GM23338 (cell line): ENCODE measurements around the gene ABI3. TPM values are rescaled to one million over a fixed set of nuclear protein-coding genes. Genes with fewer than 3 reads are reported as not detected.

Source experiments
- ATAC-seq: fragments of 200-7000 bp; cut with Tn5 transposase; 3 replicates; pipeline ENCODE4 v1.9.1; 2020
- DNase-seq: peaks from one replicate; pipeline ENCODE4 v3.0.0-alpha.2; 2015; ENCODE audit warnings: low spot score
- H2AFZ ChIP-seq: fragments of 200-600 bp; sonication (generic); 2 replicates; pipeline ENCODE4 v1.8.0; 2016; ENCODE audit warnings: antibody characterized with exemption, mild to moderate bottlenecking, moderate library complexity
- H3F3A ChIP-seq: fragments of 200-600 bp; sonication (generic); replicated peaks from 2 replicates; pipeline ENCODE4 v1.8.0; 2017; ENCODE audit warnings: antibody characterized with exemption, mixed run types, low read depth
- H3K27ac ChIP-seq: fragments of 200-600 bp; sonication (generic); 2 replicates; pipeline ENCODE4 v1.6.1; 2016; ENCODE audit warnings: low read depth
- H3K27me3 ChIP-seq: fragments of 200-600 bp; sonication (generic); 2 replicates; pipeline ENCODE4 v1.8.0; 2016; ENCODE audit warnings: mild to moderate bottlenecking, mixed run types, moderate library complexity; ENCODE audit not compliant: insufficient read depth
- H3K36me3 ChIP-seq: fragments of 200-600 bp; sonication (generic); 2 replicates; pipeline ENCODE4 v1.8.0; 2016; ENCODE audit warnings: mild to moderate bottlenecking; ENCODE audit not compliant: insufficient read depth
- H3K4me1 ChIP-seq: fragments of 200-600 bp; sonication (generic); 2 replicates; pipeline ENCODE4 v1.8.0; 2016; ENCODE audit warnings: mild to moderate bottlenecking, moderate library complexity; ENCODE audit not compliant: insufficient read depth
- H3K4me2 ChIP-seq: fragments of 200-600 bp; sonication (generic); 2 replicates; pipeline ENCODE4 v1.7.1; 2017; ENCODE audit warnings: mixed run types
- H3K4me3 ChIP-seq: fragments of 200-600 bp; sonication (generic); 2 replicates; pipeline ENCODE4 v1.6.1; 2016; ENCODE audit warnings: mixed run types
- H3K79me2 ChIP-seq: fragments of 200-600 bp; sonication (generic); replicated peaks from 2 replicates; pipeline ENCODE4 v1.8.0; 2017; ENCODE audit warnings: mild to moderate bottlenecking; ENCODE audit not compliant: insufficient read depth
- H3K9me2 ChIP-seq: fragments of 200-600 bp; sonication (generic); 2 replicates; pipeline ENCODE4 v1.8.0; 2017; ENCODE audit not compliant: insufficient read depth
- H4K20me1 ChIP-seq: fragments of 200-600 bp; sonication (generic); replicated peaks from 2 replicates; pipeline ENCODE4 v1.8.0; 2017; ENCODE audit warnings: mild to moderate bottlenecking; ENCODE audit not compliant: insufficient read depth
- H3K27ac Mint-ChIP-seq: 2 replicates; pipeline ENCODE4 v1.8.0; 2020; ENCODE audit warnings: inconsistent platforms, mild to moderate bottlenecking, moderate library complexity, mixed read lengths
- H3K27me3 Mint-ChIP-seq: 3 replicates; pipeline ENCODE4 v1.8.0; 2022; ENCODE audit warnings: low read depth, mild to moderate bottlenecking, moderate library complexity, mixed read lengths, inconsistent platforms; ENCODE audit not compliant: insufficient read depth, poor library complexity
- H3K36me3 Mint-ChIP-seq: 3 replicates; pipeline ENCODE4 v1.8.0; 2021; ENCODE audit warnings: low read depth, mild to moderate bottlenecking, inconsistent platforms, moderate library complexity, mixed read lengths
- H3K4me1 Mint-ChIP-seq: 3 replicates; pipeline ENCODE4 v1.8.0; 2020; ENCODE audit warnings: mild to moderate bottlenecking, inconsistent platforms, mixed read lengths
- H3K4me3 Mint-ChIP-seq: 3 replicates; pipeline ENCODE4 v1.8.0; 2021; ENCODE audit warnings: moderate library complexity, mild to moderate bottlenecking, inconsistent platforms, mixed read lengths
- H3K9me3 Mint-ChIP-seq: 3 replicates; pipeline ENCODE4 v1.8.0; 2020; ENCODE audit warnings: moderate library complexity, mild to moderate bottlenecking, inconsistent platforms, mixed read lengths
- EZH2 ChIP-seq: fragments of 200-600 bp; sonication (generic); IDR thresholded peaks from one replicate; pipeline ENCODE4 v1.8.0; 2017; ENCODE audit warnings: antibody characterized with exemption, mild to moderate bottlenecking, low read depth; ENCODE audit not compliant: unreplicated experiment
- EZH2phosphoT487 ChIP-seq: fragments of 200-600 bp; sonication (generic); IDR thresholded peaks from one replicate; pipeline ENCODE4 v1.8.1; 2018; ENCODE audit warnings: antibody characterized with exemption; ENCODE audit not compliant: unreplicated experiment
- NANOG ChIP-seq: IDR thresholded peaks from 2 replicates; pipeline ENCODE4 v1.6.1; 2016; ENCODE audit warnings: antibody characterized with exemption, borderline replicate concordance
- POLR2AphosphoS5 ChIP-seq: IDR thresholded peaks from 2 replicates; pipeline ENCODE4 v1.6.1; 2016; ENCODE audit warnings: antibody characterized with exemption, low read depth
- STAT1 ChIP-seq: IDR thresholded peaks from one replicate; pipeline ENCODE4 v1.6.1; 2016; ENCODE audit warnings: antibody characterized with exemption; ENCODE audit not compliant: unreplicated experiment
- polyA plus RNA-seq: library from polyadenylated mRNA; unstranded; fragments of >200 nt; fragmentation: Nextera tagmentation; extraction: Ambion mirVana; gene quantifications from 2 replicates; pipeline ENCODE4 v1.2.1, GENCODE V29; 2016
- total RNA-seq: library from RNA; depleted of rRNA; stranded (reverse); fragments of >200 nt; shearing (Covaris generic); gene quantifications from 2 replicates; pipeline ENCODE4 v1.2.3, GENCODE V29; 2014
- TF ChIP-seq, protein P1 (sequence below), 2 experiments: fragments of 200-600 bp in 1 of 2; sonication (generic) in 1 of 2; conservative IDR thresholded peaks; 2 replicates each; pipeline versions ENCODE4 v1.5.1 to v1.6.1; 2016 to 2017; ENCODE audit warnings: antibody characterized with exemption in 2 of 2, low read depth in 2 of 2, mild to moderate bottlenecking in 2 of 2, moderate library complexity in 1 of 2
- TF ChIP-seq, protein P2 (sequence below): IDR thresholded peaks from 2 replicates; pipeline ENCODE4 v1.6.1; 2016; ENCODE audit warnings: antibody characterized with exemption
- TF ChIP-seq, protein P3 (sequence below): IDR thresholded peaks from one replicate; pipeline ENCODE4 v1.6.1; 2018; ENCODE audit warnings: antibody characterized with exemption; ENCODE audit not compliant: unreplicated experiment
- TF ChIP-seq, protein P4 (sequence below): fragments of 250-450 bp; sonication (Bioruptor Pico); IDR thresholded peaks from 2 replicates; pipeline ENCODE4 v1.5.0; 2020; ENCODE audit warnings: mild to moderate bottlenecking, moderate library complexity

Gene ABI3
- total and polyA plus RNA-seq, 2 experiments from 2014 or later: 1.8 to 3.0 TPM

- H3K4me3 ChIP-seq: no peak overlapping the region
- Mint-ChIP-seq H3K27me3 (peaks cover 29% of the 10 kb centered on the region), H3K4me3 (peak overlapping the region; percentile 67), H3K27ac (no peak overlapping the region), H3K36me3 (peaks cover 11% of the 10 kb centered on the region; the same call in 2 of the 3 replicates), H3K4me1 (peaks cover 12% of the 10 kb centered on the region; the same call in 2 of the 3 replicates), H3K9me3 (peaks cover 16% of the 10 kb centered on the region)
- ATAC-seq: no peak
- H2AFZ ChIP-seq: no peak overlapping the region
- H3K4me1 ChIP-seq: peaks cover 9% of the 10 kb centered on the region; the same call in 1 of the 2 replicates
- H3K27me3 ChIP-seq: no peaks in the 10 kb centered on the region
- no peak overlapping the region for H3K27ac ChIP-seq
- H3F3A ChIP-seq: peaks cover 5% of the 10 kb centered on the region; the same call in 1 of the 2 replicates
- DNase-seq: no peak
- H3K9me2 ChIP-seq: no peaks in the 10 kb centered on the region
- TF ChIP-seq STAT1: no peak
- TF ChIP-seq EZH2phosphoT487: no peak
- no peak for TF ChIP-seq NANOG
- TF ChIP-seq, protein P1, sequence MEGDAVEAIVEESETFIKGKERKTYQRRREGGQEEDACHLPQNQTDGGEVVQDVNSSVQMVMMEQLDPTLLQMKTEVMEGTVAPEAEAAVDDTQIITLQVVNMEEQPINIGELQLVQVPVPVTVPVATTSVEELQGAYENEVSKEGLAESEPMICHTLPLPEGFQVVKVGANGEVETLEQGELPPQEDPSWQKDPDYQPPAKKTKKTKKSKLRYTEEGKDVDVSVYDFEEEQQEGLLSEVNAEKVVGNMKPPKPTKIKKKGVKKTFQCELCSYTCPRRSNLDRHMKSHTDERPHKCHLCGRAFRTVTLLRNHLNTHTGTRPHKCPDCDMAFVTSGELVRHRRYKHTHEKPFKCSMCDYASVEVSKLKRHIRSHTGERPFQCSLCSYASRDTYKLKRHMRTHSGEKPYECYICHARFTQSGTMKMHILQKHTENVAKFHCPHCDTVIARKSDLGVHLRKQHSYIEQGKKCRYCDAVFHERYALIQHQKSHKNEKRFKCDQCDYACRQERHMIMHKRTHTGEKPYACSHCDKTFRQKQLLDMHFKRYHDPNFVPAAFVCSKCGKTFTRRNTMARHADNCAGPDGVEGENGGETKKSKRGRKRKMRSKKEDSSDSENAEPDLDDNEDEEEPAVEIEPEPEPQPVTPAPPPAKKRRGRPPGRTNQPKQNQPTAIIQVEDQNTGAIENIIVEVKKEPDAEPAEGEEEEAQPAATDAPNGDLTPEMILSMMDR (conservative IDR thresholded peaks at IDR 0.05; ENCODE audit: low read depth in 2 of 2): no peak
- TF ChIP-seq, protein P2, sequence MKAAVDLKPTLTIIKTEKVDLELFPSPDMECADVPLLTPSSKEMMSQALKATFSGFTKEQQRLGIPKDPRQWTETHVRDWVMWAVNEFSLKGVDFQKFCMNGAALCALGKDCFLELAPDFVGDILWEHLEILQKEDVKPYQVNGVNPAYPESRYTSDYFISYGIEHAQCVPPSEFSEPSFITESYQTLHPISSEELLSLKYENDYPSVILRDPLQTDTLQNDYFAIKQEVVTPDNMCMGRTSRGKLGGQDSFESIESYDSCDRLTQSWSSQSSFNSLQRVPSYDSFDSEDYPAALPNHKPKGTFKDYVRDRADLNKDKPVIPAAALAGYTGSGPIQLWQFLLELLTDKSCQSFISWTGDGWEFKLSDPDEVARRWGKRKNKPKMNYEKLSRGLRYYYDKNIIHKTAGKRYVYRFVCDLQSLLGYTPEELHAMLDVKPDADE: no peak
- no peak for TF ChIP-seq POLR2AphosphoS5
- TF ChIP-seq, protein P3, sequence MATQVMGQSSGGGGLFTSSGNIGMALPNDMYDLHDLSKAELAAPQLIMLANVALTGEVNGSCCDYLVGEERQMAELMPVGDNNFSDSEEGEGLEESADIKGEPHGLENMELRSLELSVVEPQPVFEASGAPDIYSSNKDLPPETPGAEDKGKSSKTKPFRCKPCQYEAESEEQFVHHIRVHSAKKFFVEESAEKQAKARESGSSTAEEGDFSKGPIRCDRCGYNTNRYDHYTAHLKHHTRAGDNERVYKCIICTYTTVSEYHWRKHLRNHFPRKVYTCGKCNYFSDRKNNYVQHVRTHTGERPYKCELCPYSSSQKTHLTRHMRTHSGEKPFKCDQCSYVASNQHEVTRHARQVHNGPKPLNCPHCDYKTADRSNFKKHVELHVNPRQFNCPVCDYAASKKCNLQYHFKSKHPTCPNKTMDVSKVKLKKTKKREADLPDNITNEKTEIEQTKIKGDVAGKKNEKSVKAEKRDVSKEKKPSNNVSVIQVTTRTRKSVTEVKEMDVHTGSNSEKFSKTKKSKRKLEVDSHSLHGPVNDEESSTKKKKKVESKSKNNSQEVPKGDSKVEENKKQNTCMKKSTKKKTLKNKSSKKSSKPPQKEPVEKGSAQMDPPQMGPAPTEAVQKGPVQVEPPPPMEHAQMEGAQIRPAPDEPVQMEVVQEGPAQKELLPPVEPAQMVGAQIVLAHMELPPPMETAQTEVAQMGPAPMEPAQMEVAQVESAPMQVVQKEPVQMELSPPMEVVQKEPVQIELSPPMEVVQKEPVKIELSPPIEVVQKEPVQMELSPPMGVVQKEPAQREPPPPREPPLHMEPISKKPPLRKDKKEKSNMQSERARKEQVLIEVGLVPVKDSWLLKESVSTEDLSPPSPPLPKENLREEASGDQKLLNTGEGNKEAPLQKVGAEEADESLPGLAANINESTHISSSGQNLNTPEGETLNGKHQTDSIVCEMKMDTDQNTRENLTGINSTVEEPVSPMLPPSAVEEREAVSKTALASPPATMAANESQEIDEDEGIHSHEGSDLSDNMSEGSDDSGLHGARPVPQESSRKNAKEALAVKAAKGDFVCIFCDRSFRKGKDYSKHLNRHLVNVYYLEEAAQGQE: no peak
- H3K36me3 ChIP-seq: no peaks in the 10 kb centered on the region
- no peaks in the 10 kb centered on the region for H3K79me2 ChIP-seq
- no peaks in the 10 kb centered on the region for H4K20me1 ChIP-seq
- H3K4me2 ChIP-seq: no peak overlapping the region
Observed at GRCh38 chr17:49190932-49191331, 19.6 kb upstream of the ABI3 start.

DNA sequence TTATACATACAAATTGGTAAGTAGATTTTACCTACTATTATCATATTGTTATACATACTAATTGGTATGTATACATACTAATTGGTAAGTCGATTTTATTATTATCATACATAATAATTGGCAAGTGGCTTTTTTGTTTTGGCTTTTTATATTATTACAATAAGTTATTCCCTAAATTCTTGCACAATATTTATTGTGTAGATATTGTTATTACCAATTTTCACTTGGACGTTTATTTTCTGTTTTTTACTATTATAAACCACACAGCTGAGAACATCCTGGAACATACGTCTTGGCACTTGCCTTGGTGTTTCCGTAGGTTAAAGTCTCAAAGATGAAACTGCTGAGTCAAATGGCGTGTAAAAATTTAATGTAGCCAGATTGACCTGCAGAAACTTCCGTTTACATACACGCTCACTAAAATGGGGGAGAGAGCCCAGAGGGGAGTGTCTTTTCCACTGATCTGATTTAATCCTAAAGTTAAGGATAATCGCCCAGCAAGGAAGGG, 19.0 kb upstream of the ABI3 start:
- Histone ChIP-seq H3K27ac (peak overlapping the region; percentile 91), H3K36me3 (no peaks in the 10 kb centered on the region), H2AFZ (peak overlapping the region; percentile 98), H3K27me3 (no peaks in the 10 kb centered on the region), H3K4me2 (peak overlapping the region; percentile 88), H4K20me1 (no peaks in the 10 kb centered on the region), H3K4me1 (peaks cover 9% of the 10 kb centered on the region; the same call in 1 of the 2 replicates), H3K79me2 (no peaks in the 10 kb centered on the region), H3K4me3 (peak overlapping the region; percentile 94), H3K9me2 (no peaks in the 10 kb centered on the region), H3F3A (peaks cover 5% of the 10 kb centered on the region; the same call in 1 of the 2 replicates)
- Mint-ChIP-seq H3K4me3 (peak overlapping the region; percentile 94), H3K27ac (peak overlapping the region; percentile 97), H3K27me3 (peaks cover 29% of the 10 kb centered on the region), H3K36me3 (peaks cover 5% of the 10 kb centered on the region; the same call in 2 of the 3 replicates), H3K9me3 (peaks cover 11% of the 10 kb centered on the region), H3K4me1 (peaks cover 12% of the 10 kb centered on the region; the same call in 2 of the 3 replicates)
- TF ChIP-seq, protein P4, sequence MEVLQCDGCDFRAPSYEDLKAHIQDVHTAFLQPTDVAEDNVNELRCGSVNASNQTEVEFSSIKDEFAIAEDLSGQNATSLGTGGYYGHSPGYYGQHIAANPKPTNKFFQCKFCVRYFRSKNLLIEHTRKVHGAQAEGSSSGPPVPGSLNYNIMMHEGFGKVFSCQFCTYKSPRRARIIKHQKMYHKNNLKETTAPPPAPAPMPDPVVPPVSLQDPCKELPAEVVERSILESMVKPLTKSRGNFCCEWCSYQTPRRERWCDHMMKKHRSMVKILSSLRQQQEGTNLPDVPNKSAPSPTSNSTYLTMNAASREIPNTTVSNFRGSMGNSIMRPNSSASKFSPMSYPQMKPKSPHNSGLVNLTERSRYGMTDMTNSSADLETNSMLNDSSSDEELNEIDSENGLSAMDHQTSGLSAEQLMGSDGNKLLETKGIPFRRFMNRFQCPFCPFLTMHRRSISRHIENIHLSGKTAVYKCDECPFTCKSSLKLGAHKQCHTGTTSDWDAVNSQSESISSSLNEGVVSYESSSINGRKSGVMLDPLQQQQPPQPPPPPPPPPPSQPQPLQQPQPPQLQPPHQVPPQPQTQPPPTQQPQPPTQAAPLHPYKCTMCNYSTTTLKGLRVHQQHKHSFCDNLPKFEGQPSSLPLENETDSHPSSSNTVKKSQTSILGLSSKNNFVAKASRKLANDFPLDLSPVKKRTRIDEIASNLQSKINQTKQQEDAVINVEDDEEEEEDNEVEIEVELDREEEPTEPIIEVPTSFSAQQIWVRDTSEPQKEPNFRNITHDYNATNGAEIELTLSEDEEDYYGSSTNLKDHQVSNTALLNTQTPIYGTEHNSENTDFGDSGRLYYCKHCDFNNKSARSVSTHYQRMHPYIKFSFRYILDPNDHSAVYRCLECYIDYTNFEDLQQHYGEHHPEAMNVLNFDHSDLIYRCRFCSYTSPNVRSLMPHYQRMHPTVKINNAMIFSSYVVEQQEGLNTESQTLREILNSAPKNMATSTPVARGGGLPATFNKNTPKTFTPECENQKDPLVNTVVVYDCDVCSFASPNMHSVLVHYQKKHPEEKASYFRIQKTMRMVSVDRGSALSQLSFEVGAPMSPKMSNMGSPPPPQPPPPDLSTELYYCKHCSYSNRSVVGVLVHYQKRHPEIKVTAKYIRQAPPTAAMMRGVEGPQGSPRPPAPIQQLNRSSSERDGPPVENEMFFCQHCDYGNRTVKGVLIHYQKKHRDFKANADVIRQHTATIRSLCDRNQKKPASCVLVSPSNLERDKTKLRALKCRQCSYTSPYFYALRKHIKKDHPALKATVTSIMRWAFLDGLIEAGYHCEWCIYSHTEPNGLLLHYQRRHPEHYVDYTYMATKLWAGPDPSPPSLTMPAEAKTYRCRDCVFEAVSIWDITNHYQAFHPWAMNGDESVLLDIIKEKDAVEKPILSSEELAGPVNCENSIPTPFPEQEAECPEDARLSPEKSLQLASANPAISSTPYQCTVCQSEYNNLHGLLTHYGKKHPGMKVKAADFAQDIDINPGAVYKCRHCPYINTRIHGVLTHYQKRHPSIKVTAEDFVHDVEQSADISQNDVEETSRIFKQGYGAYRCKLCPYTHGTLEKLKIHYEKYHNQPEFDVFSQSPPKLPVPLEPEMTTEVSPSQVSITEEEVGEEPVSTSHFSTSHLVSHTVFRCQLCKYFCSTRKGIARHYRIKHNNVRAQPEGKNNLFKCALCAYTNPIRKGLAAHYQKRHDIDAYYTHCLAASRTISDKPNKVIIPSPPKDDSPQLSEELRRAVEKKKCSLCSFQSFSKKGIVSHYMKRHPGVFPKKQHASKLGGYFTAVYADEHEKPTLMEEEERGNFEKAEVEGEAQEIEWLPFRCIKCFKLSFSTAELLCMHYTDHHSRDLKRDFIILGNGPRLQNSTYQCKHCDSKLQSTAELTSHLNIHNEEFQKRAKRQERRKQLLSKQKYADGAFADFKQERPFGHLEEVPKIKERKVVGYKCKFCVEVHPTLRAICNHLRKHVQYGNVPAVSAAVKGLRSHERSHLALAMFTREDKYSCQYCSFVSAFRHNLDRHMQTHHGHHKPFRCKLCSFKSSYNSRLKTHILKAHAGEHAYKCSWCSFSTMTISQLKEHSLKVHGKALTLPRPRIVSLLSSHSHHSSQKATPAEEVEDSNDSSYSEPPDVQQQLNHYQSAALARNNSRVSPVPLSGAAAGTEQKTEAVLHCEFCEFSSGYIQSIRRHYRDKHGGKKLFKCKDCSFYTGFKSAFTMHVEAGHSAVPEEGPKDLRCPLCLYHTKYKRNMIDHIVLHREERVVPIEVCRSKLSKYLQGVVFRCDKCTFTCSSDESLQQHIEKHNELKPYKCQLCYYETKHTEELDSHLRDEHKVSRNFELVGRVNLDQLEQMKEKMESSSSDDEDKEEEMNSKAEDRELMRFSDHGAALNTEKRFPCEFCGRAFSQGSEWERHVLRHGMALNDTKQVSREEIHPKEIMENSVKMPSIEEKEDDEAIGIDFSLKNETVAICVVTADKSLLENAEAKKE (CRISPR knock-in tag): no peak
- peak; percentile 28 for TF ChIP-seq EZH2
- DNase-seq: no peak
- no peak for ATAC-seq
